ENCODE results near the gene TPBGL.

The TPBGL gene

GRCh38 chr11:75263944-75264349 lies 23.4 kb downstream of the TPBGL start:
- TF ChIP-seq, protein P1, sequence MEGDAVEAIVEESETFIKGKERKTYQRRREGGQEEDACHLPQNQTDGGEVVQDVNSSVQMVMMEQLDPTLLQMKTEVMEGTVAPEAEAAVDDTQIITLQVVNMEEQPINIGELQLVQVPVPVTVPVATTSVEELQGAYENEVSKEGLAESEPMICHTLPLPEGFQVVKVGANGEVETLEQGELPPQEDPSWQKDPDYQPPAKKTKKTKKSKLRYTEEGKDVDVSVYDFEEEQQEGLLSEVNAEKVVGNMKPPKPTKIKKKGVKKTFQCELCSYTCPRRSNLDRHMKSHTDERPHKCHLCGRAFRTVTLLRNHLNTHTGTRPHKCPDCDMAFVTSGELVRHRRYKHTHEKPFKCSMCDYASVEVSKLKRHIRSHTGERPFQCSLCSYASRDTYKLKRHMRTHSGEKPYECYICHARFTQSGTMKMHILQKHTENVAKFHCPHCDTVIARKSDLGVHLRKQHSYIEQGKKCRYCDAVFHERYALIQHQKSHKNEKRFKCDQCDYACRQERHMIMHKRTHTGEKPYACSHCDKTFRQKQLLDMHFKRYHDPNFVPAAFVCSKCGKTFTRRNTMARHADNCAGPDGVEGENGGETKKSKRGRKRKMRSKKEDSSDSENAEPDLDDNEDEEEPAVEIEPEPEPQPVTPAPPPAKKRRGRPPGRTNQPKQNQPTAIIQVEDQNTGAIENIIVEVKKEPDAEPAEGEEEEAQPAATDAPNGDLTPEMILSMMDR (conservative IDR thresholded peaks at IDR 0.05), result no peak
- no peak overlapping the region for H3K27ac ChIP-seq

DNA sequence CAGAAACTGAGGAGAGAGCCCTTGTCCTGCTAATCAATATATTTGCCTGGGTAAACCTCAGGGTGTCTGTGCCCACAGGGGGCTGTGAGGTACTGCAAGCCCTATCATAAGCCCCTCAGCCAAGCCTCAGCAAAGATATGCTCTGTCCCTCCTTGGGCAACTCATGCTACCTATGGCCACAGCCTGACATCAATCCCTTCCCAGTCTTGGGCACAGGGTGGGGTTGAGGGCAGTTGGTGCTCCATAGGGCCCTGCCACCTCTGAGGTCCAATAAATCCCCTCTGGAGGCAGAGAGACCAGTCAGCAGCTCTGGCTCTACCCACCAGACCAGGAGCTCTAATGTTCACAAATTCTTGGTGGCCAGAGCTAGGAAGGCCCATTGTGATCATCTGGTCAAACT lies 23.8 kb downstream of the TPBGL start:
- no peak overlapping the region for H3K27ac ChIP-seq
- TF ChIP-seq, protein P1 (conservative IDR thresholded peaks at IDR 0.05), result no peak

DNA sequence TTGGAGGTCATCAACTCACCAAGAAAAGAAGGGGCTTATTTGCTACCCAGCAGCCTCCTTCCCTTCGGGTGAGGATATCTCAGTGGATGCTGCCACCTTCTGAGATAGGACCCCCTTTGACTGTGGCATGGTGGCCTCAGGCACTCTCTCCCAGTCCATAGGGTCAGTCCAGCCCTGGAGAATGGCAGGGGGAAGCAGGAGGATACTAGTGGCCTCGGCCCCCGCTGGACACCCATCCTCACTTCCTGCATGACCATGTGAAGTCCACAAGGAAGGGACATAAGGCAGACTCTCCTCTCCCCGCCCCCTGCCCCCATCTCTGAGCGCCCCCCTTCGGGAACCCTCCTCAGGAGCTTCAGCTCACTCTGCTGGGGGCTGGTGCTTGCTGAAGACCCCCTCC lies 24.4 kb downstream of the TPBGL start:
- H3K27ac ChIP-seq, result no peak overlapping the region
- TF ChIP-seq, protein P1 (conservative IDR thresholded peaks at IDR 0.05), result no peak

GRCh38 chr11:75265851-75266531 lies 25.4 kb downstream of the TPBGL start:
- TF ChIP-seq, protein P1 (conservative IDR thresholded peaks at IDR 0.05), result no peak
- no peak overlapping the region for H3K27ac ChIP-seq

GRCh38 chr11:75267171-75267970 lies 26.8 kb downstream of the TPBGL start:
- TF ChIP-seq, protein P1 (conservative IDR thresholded peaks at IDR 0.05), result no peak
- H3K27ac ChIP-seq, result no peak overlapping the region

- TF ChIP-seq, protein P1 (conservative IDR thresholded peaks at IDR 0.05), result no peak
- H3K27ac ChIP-seq, result no peak overlapping the region
These were observed 28.2 kb downstream of the TPBGL start for GRCh38 chr11:75268626-75269366.

GRCh38 chr11:75269367-75269660 lies 28.7 kb downstream of the TPBGL start:
- TF ChIP-seq, protein P1 (conservative IDR thresholded peaks at IDR 0.05), result no peak
- no peak overlapping the region for H3K27ac ChIP-seq
